GM10266 (cell line): Measurements from ENCODE around the gene ERBB4.

Experiments
- DNase-seq: peaks from one replicate; pipeline ENCODE4 v3.0.0; 2012; ENCODE audit errors: extremely low spot score
- TF ChIP-seq, protein P1 (sequence below): IDR thresholded peaks from 2 replicates; pipeline ENCODE4 v1.5.1; 2012; ENCODE audit warnings: mild to moderate bottlenecking, low read depth; ENCODE audit not compliant: control insufficient read depth, insufficient read depth; ENCODE audit errors: missing control alignments

ERBB4 gene

DNA sequence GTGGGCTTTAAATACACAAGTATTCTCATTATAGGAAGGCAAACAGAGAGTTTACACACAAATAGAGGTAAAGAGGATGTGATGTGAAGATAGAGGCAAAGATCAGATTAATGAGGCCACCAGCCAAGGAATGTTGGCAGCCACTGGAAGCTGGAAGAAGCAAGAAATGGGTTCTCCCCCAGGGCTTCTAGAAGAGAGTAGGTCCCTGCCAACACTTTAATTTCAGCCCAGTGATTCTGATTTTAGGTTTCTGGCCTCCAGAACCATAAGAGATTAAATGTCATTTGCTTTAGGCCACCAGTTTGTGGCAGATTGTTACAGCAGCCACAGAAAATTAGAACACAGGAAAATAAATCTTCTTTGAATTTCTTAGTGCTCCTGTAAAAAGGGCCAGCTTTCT, 1065.5 kb downstream of the ERBB4 start:
- TF ChIP-seq, protein P1, sequence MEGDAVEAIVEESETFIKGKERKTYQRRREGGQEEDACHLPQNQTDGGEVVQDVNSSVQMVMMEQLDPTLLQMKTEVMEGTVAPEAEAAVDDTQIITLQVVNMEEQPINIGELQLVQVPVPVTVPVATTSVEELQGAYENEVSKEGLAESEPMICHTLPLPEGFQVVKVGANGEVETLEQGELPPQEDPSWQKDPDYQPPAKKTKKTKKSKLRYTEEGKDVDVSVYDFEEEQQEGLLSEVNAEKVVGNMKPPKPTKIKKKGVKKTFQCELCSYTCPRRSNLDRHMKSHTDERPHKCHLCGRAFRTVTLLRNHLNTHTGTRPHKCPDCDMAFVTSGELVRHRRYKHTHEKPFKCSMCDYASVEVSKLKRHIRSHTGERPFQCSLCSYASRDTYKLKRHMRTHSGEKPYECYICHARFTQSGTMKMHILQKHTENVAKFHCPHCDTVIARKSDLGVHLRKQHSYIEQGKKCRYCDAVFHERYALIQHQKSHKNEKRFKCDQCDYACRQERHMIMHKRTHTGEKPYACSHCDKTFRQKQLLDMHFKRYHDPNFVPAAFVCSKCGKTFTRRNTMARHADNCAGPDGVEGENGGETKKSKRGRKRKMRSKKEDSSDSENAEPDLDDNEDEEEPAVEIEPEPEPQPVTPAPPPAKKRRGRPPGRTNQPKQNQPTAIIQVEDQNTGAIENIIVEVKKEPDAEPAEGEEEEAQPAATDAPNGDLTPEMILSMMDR: no peak
- no peak for DNase-seq

DNA sequence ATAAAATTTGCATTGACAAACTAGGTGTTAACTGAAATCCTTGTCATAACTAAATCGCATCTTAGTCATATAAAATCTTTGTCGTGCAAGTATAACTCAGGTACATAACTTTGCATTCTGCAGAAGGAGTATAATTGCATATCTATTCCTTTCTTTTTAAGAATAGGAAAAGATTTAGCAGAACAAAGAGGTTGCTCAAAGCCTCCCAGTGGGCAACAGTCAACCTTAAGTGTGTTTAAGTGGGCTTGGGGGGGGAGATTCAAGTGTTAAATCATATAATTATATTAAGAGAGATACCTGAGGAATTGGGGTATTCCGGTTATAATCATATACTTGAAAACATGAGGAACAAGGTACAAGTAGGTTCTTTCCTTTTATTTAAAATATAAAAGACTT, 1068.9 kb downstream of the ERBB4 start:
- TF ChIP-seq, protein P1: no peak
- no peak for DNase-seq

DNA sequence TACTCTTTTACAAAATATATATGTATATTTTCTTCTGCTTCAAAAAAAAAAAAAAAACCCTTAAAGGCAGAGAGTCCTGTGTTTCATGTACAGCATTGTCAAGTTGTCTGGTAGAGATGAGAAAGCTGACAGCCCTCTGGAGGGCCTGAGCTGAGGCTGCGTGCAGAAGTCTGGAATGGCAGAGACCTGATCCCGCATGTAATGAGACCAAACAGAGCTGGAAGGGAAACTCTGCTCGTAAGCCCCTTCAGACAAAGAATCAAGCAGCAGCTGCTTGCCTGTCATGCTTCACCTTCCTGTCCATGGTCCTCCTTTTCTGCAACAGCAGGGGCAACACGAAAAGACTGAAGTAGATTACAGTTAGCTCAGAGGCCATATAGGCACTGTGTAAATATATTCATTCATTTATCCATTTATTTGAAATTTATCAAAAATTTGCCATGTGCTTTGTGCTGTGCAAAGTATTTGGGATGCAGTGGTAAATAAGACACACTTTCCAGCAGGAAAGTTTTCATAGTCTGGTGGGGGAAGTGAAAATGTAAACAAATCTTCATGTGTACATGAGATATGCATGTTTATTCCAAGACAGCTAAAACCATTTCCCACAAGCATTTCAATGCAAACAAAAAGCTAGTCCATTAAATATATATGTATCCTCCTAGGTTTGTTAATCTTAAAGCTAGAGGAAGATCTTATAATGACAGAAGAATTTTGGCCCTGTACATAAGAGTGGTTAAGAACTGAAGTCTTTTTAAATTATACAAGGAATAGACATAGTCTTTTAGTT, 1069.5 kb downstream of the ERBB4 start:
- DNase-seq: no peak
- TF ChIP-seq, protein P1: no peak

DNA sequence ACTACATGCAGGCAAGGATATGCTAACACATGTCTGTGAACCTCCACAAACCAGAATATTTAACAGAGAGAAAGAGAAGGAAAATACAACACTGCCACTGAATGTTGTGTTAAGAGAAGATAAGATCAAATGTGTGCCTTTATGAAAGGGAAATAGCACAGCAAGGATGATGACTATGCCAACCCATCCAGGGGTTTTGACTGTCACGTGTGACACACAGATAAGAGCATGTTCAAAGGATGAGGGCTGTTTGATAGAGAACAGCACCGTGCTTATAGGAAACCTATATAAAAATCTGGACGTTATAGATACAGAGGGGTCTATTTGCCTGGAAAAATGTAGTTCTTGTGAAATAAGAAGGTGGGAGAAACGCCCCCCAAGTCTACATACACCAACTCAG, 1070.4 kb downstream of the ERBB4 start:
- TF ChIP-seq, protein P1: no peak
- no peak for DNase-seq

DNA sequence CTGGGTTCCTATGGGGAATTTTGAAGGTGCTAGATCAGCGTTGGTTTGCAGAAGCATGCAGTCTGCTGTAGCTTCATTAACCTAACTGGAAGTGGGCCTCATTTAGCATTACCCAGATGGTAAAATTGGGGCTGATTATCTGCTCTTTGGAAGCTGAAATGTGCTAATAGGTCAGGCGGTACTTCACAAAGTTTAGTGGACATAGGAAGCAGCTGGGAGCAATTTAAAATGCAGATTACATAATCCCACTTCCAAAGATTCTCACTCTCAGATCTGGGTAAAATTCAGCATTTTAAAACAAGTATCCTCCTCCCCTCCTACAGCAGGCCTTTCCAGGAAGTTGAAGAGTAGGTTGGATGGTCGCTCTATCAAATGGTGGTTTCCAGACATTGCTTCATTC, 1075.2 kb downstream of the ERBB4 start:
- TF ChIP-seq, protein P1: no peak
- DNase-seq: no peak

DNA sequence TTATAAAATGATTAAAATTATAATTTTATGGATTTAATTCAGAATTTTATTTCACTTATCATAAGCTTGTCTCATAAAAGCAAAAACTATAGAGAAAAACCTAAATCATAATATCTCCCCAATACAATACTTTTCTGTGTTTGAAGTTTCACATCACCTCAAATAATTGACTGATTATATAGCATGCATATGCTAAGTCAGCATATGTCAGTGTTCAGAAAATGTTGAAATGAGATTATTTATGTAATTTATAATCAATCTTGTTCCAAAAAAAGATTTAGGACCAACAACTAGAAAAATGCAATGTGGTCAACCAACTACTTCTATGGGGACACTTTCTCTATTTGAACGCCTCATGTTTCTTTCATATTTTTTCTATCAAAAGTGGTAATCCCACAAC, 1079.6 kb downstream of the ERBB4 start:
- TF ChIP-seq, protein P1: no peak
- no peak for DNase-seq

DNA sequence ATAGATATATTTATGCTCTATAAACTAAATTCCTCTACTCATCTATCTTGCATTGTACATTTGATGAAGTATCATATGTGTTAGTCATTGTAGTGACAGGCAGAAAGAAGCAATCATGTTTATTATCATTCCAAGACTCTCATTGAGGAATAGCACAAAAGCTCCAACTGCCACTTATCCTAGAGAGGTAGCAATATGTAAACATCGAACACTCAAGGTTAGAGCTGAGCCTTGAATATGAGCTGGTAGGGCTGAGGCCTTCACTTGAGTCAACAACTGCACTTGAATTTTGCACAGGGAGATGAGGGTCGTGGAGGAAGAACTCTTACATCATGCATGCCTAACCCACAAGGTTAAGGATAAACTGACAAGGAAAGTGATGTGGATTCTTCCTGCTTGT, 1081.3 kb downstream of the ERBB4 start:
- no peak for DNase-seq
- TF ChIP-seq, protein P1: no peak
